Endodermal cell (in vitro differentiated cells): ENCODE data around the gene KCNB1. TPM values are rescaled to one million over a fixed set of nuclear protein-coding genes. Genes with fewer than 3 reads are reported as not detected.

Source experiments
- DNase-seq: peaks from one replicate; pipeline ENCODE4 v3.0.0-alpha.2; 2017
- H3K27ac ChIP-seq: 2 replicates; pipeline ENCODE4 v1.5.1; 2013; ENCODE audit warnings: mild to moderate bottlenecking, low read depth, low read length, moderate library complexity
- H3K27me3 ChIP-seq: 2 replicates; pipeline ENCODE4 v1.6.1; 2013; ENCODE audit warnings: mild to moderate bottlenecking, low read length, moderate library complexity; ENCODE audit not compliant: insufficient read depth, control insufficient read depth, poor library complexity, severe bottlenecking
- H3K36me3 ChIP-seq: 2 replicates; pipeline ENCODE4 v1.7.0; 2013; ENCODE audit warnings: mild to moderate bottlenecking, low read length, moderate library complexity; ENCODE audit not compliant: control insufficient read depth, insufficient read depth
- H3K4me1 ChIP-seq: one replicate; pipeline ENCODE4 v1.7.0; 2013; ENCODE audit warnings: low read length; ENCODE audit not compliant: control insufficient read depth, insufficient read depth
- H3K4me3 ChIP-seq: 2 replicates; pipeline ENCODE4 v1.5.1; 2013; ENCODE audit warnings: mild to moderate bottlenecking, low read length, moderate library complexity
- H3K9ac ChIP-seq: 2 replicates; pipeline ENCODE4 v1.6.1; 2013; ENCODE audit warnings: mild to moderate bottlenecking, low read length, moderate library complexity; ENCODE audit not compliant: poor library complexity, severe bottlenecking; ENCODE audit errors: extremely low read depth
- H3K9me3 ChIP-seq: 2 replicates; pipeline ENCODE4 v1.6.1; 2013; ENCODE audit warnings: mild to moderate bottlenecking, low read length, moderate library complexity; ENCODE audit not compliant: control insufficient read depth
- H3K27ac Mint-ChIP-seq: 2 replicates; pipeline ENCODE4 v1.8.0; 2020; ENCODE audit warnings: mixed read lengths
- H3K27me3 Mint-ChIP-seq: 2 replicates; pipeline ENCODE4 v1.8.0; 2021; ENCODE audit warnings: mild to moderate bottlenecking, mixed read lengths; ENCODE audit not compliant: insufficient read depth
- H3K36me3 Mint-ChIP-seq: 2 replicates; pipeline ENCODE4 v1.8.0; 2020; ENCODE audit warnings: low read depth, mixed read lengths
- H3K4me1 Mint-ChIP-seq: 2 replicates; pipeline ENCODE4 v1.8.0; 2020; ENCODE audit warnings: mixed read lengths
- H3K4me3 Mint-ChIP-seq: 2 replicates; pipeline ENCODE4 v1.8.0; 2020; ENCODE audit warnings: mild to moderate bottlenecking, moderate library complexity, mixed read lengths
- H3K9me3 Mint-ChIP-seq: 2 replicates; pipeline ENCODE4 v1.8.0; 2020; ENCODE audit warnings: mild to moderate bottlenecking, mixed read lengths
- CTCF ChIP-seq: fragments of 200-600 bp; sonication (generic); conservative IDR thresholded peaks from 2 replicates; pipeline ENCODE4 v1.5.0; 2021; ENCODE audit warnings: antibody characterized with exemption, mild to moderate bottlenecking
- WGBS, 2 experiments: methylation state at CpG; one replicate each; pipeline versions ENCODE4 v1.1.5 to v1.1.7; 2013; ENCODE audit warnings: missing lambda C conversion rate in 2 of 2, mixed read lengths in 1 of 2; ENCODE audit not compliant: insufficient coverage in 1 of 2, insufficient read length in 1 of 2; 5-methylcytosine and 5-hydroxymethylcytosine counted together
- total RNA-seq, 2 donors: library from RNA; stranded (reverse); fragmentation: NEBNext Ultra II Directional in 1 of 2; extraction: Animal tissue kit (Norgen Biotek cat#: 25700) in 1 of 2; gene quantifications; 2 replicates in 1 of 2; 3 replicates in 1 of 2; pipeline ENCODE4 v1.2.1, GENCODE V29; 2021

KCNB1 gene
- total RNA-seq, 2 donors from 2014 or later = 0.46 to 0.84 TPM

- 44 to 51% methylated on average over 6 to 9 of the region's 9 CpGs for WGBS, 2 experiments
- H3K36me3 Mint-ChIP-seq = no peaks in the 10 kb centered on the region
- H3K4me1 Mint-ChIP-seq = peaks cover 12% of the 10 kb centered on the region
- Histone ChIP-seq H3K27me3 (no peaks in the 10 kb centered on the region), H3K4me1 (peaks cover 8% of the 10 kb centered on the region), H3K9ac (no peak overlapping the region), H3K4me3 (no peak overlapping the region), H3K27ac (no peak overlapping the region), H3K9me3 (no peaks in the 10 kb centered on the region), H3K36me3 (no peaks in the 10 kb centered on the region)
- no peaks in the 10 kb centered on the region for H3K27me3 Mint-ChIP-seq
- H3K27ac Mint-ChIP-seq = no peak overlapping the region
- no peaks in the 10 kb centered on the region for H3K9me3 Mint-ChIP-seq
- no peak overlapping the region for H3K4me3 Mint-ChIP-seq
- peak; percentile 87 for DNase-seq
- TF ChIP-seq CTCF = no peak
Measured at GRCh38 chr20:49505518-49505917, 23.1 kb upstream of the KCNB1 start.

- no peaks in the 10 kb centered on the region for H3K9me3 Mint-ChIP-seq
- H3K36me3 Mint-ChIP-seq = no peaks in the 10 kb centered on the region
- H3K27me3 ChIP-seq = no peaks in the 10 kb centered on the region
Measured at GRCh38 chr20:49503176-49503575, 20.7 kb upstream of the KCNB1 start.

GRCh38 chr20:49501917-49502316 lies 19.4 kb upstream of the KCNB1 start:
- no peak for DNase-seq
- WGBS, 2 experiments = 90 to 100% methylated on average over 1 to 3 of the region's 3 CpGs
- Mint-ChIP-seq H3K36me3 (no peaks in the 10 kb centered on the region), H3K27me3 (no peaks in the 10 kb centered on the region), H3K27ac (no peak overlapping the region), H3K4me1 (peaks cover 9% of the 10 kb centered on the region), H3K4me3 (no peak overlapping the region), H3K9me3 (no peaks in the 10 kb centered on the region)
- H3K36me3 ChIP-seq = no peaks in the 10 kb centered on the region
- no peak overlapping the region for H3K9ac ChIP-seq
- H3K27me3 ChIP-seq = no peaks in the 10 kb centered on the region
- H3K9me3 ChIP-seq = no peaks in the 10 kb centered on the region
- no peak for TF ChIP-seq CTCF
- H3K27ac ChIP-seq = no peak overlapping the region
- no peak overlapping the region for H3K4me3 ChIP-seq
- H3K4me1 ChIP-seq = no peaks in the 10 kb centered on the region

More at GRCh38 chr20:49503176-49503575, 20.7 kb upstream of the KCNB1 start:
- Histone ChIP-seq H3K27ac (no peak overlapping the region), H3K9me3 (no peaks in the 10 kb centered on the region), H3K9ac (no peak overlapping the region), H3K4me3 (no peak overlapping the region), H3K36me3 (no peaks in the 10 kb centered on the region), H3K4me1 (peaks cover 7% of the 10 kb centered on the region)
- H3K27ac Mint-ChIP-seq = no peak overlapping the region
- no peak overlapping the region for H3K4me3 Mint-ChIP-seq
- no peak for DNase-seq
- no peaks in the 10 kb centered on the region for H3K27me3 Mint-ChIP-seq
- 80 to 82% methylated on average over 6 of the region's 6 CpGs for WGBS, 2 experiments
- no peak for TF ChIP-seq CTCF
- H3K4me1 Mint-ChIP-seq = peaks cover 10% of the 10 kb centered on the region
